ENCODE data around the gene THAP4. TPM values are rescaled to one million over a fixed set of nuclear protein-coding genes. Genes with fewer than 3 reads are reported as not detected.

The THAP4 gene
- total RNA-seq, 2 donors from 2014 or later: 54.6 to 66.1 TPM

DNA sequence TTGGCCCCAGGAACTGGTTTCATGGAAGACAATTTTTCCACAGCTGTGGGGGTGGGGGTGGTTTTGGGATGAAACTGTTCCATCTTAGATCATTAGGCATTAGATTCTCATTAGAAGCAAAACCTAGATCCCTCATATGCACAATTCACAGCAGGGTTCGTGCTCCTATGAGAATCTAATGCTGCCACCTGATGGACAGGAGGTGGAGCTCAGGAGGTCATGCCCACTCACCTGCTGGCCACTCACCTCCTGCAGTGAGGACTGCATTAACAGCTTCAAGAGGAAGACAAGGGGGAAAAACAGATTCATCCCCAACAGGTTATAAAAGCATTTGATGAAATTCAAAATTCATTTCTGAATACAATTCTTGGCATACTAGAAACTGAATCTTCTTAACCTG lies 38.5 kb downstream of the THAP4 start:
- Histone ChIP-seq H3K4me3 (ENCODE audit: low read length) (no peak overlapping the region), H3K9me3 (ENCODE audit: control insufficient read depth, low read length) (no peaks in the 10 kb centered on the region), H3K36me3 (ENCODE audit: control insufficient read depth, insufficient read depth, low read length) (peaks cover 35% of the 10 kb centered on the region), H3K4me1 (ENCODE audit: control insufficient read depth, insufficient read depth, low read length) (no peaks in the 10 kb centered on the region), H3K27me3 (ENCODE audit: control insufficient read depth, insufficient read depth, low read length, poor library complexity, severe bottlenecking) (no peaks in the 10 kb centered on the region), H3K27ac (ENCODE audit: low read depth, low read length) (no peak overlapping the region), H3K9ac (ENCODE audit: extremely low read depth, low read length, poor library complexity, severe bottlenecking) (no peak overlapping the region)
- Mint-ChIP-seq H3K4me3 (no peak overlapping the region), H3K36me3 (ENCODE audit: low read depth) (peaks cover 63% of the 10 kb centered on the region), H3K27me3 (ENCODE audit: insufficient read depth) (no peaks in the 10 kb centered on the region), H3K9me3 (no peaks in the 10 kb centered on the region), H3K27ac (no peak overlapping the region), H3K4me1 (no peaks in the 10 kb centered on the region)
- DNase-seq: peak; percentile 63
- 85% methylated on average over 1 of the region's 1 CpG; no CpG with 5 or more reads in 1 of the 2 experiments for WGBS, 2 experiments (ENCODE audit: insufficient coverage in 1 of 2, insufficient read length in 1 of 2)
- TF ChIP-seq, protein P1, sequence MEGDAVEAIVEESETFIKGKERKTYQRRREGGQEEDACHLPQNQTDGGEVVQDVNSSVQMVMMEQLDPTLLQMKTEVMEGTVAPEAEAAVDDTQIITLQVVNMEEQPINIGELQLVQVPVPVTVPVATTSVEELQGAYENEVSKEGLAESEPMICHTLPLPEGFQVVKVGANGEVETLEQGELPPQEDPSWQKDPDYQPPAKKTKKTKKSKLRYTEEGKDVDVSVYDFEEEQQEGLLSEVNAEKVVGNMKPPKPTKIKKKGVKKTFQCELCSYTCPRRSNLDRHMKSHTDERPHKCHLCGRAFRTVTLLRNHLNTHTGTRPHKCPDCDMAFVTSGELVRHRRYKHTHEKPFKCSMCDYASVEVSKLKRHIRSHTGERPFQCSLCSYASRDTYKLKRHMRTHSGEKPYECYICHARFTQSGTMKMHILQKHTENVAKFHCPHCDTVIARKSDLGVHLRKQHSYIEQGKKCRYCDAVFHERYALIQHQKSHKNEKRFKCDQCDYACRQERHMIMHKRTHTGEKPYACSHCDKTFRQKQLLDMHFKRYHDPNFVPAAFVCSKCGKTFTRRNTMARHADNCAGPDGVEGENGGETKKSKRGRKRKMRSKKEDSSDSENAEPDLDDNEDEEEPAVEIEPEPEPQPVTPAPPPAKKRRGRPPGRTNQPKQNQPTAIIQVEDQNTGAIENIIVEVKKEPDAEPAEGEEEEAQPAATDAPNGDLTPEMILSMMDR (conservative IDR thresholded peaks at IDR 0.05): peak; percentile 50

DNA sequence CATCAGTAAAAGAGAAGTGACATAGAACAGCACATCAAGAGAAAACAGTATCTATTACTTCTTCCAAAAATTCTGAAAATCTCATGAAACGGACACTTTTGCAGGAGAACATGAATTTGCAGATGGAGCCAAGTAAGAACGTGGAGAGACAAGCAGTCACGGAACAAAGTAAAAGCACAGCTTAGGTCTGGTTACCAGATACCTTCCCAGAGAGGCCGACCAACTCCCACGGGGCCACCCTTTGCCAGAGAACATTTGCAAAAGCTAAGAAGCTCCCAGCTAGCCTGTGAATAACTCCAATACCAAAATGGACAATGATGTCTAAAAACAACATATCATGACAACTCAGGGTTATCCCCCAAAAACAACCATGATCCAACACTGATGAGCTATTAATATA lies 38.9 kb downstream of the THAP4 start:
- 84 to 86% methylated on average over 5 of the region's 5 CpGs for WGBS, 2 experiments (ENCODE audit: insufficient coverage in 1 of 2, insufficient read length in 1 of 2)
- Mint-ChIP-seq H3K36me3 (ENCODE audit: low read depth) (peaks cover 59% of the 10 kb centered on the region), H3K9me3 (no peaks in the 10 kb centered on the region), H3K27ac (no peak overlapping the region), H3K4me3 (no peak overlapping the region), H3K27me3 (ENCODE audit: insufficient read depth) (no peaks in the 10 kb centered on the region), H3K4me1 (no peaks in the 10 kb centered on the region)
- no peaks in the 10 kb centered on the region for H3K27me3 ChIP-seq (ENCODE audit: control insufficient read depth, insufficient read depth, low read length, poor library complexity, severe bottlenecking)
- no peak overlapping the region for H3K27ac ChIP-seq (ENCODE audit: low read depth, low read length)
- no peaks in the 10 kb centered on the region for H3K4me1 ChIP-seq (ENCODE audit: control insufficient read depth, insufficient read depth, low read length)
- DNase-seq: no peak
- H3K9ac ChIP-seq (ENCODE audit: extremely low read depth, low read length, poor library complexity, severe bottlenecking): no peak overlapping the region
- no peak overlapping the region for H3K4me3 ChIP-seq (ENCODE audit: low read length)
- H3K9me3 ChIP-seq (ENCODE audit: control insufficient read depth, low read length): no peaks in the 10 kb centered on the region
- H3K36me3 ChIP-seq (ENCODE audit: control insufficient read depth, insufficient read depth, low read length): peaks cover 35% of the 10 kb centered on the region
- TF ChIP-seq, protein P1 (conservative IDR thresholded peaks at IDR 0.05): no peak

- no peaks in the 10 kb centered on the region for H3K4me1 Mint-ChIP-seq
- TF ChIP-seq, protein P1 (conservative IDR thresholded peaks at IDR 0.05): no peak
- no peaks in the 10 kb centered on the region for H3K4me1 ChIP-seq (ENCODE audit: control insufficient read depth, insufficient read depth, low read length)
- no peak overlapping the region for H3K27ac ChIP-seq (ENCODE audit: low read depth, low read length)
- H3K36me3 ChIP-seq (ENCODE audit: control insufficient read depth, insufficient read depth, low read length): peaks cover 35% of the 10 kb centered on the region
- H3K27me3 Mint-ChIP-seq (ENCODE audit: insufficient read depth): no peaks in the 10 kb centered on the region
- WGBS, 2 experiments (ENCODE audit: insufficient coverage in 1 of 2, insufficient read length in 1 of 2): 91 to 92% methylated on average over 5 to 6 of the region's 6 CpGs
- H3K9me3 ChIP-seq (ENCODE audit: control insufficient read depth, low read length): no peaks in the 10 kb centered on the region
- H3K27me3 ChIP-seq (ENCODE audit: control insufficient read depth, insufficient read depth, low read length, poor library complexity, severe bottlenecking): no peaks in the 10 kb centered on the region
- no peak overlapping the region for H3K9ac ChIP-seq (ENCODE audit: extremely low read depth, low read length, poor library complexity, severe bottlenecking)
- H3K9me3 Mint-ChIP-seq: no peaks in the 10 kb centered on the region
- no peak overlapping the region for H3K4me3 Mint-ChIP-seq
- no peak overlapping the region for H3K4me3 ChIP-seq (ENCODE audit: low read length)
- DNase-seq: no peak
- H3K27ac Mint-ChIP-seq: no peak overlapping the region
- H3K36me3 Mint-ChIP-seq (ENCODE audit: low read depth): peaks cover 55% of the 10 kb centered on the region
Measured at GRCh38 chr2:241597561-241597960, 39.4 kb downstream of the THAP4 start.

Data from endodermal cell (in vitro differentiated cells).